ENCODE data around the gene ACRBP.

ACRBP gene

DNA sequence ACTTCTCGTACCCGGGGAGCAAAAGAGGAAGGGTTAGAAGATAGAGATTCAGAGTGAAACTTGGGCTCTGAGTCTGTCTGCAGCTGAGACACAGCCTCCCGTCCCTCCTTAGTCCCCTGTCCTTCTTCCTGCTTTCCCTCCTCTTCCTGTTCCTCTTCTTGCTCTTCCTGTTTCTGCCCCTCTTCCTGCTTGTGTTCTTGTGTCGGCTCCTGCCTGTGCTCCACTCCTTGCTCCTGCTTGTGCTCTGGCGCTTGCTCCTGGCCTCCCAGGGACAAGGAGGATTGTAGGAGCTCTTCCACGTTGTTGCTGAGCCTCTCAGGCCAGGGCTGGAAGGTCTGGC is 3.0 kb downstream of the ACRBP start (continued):
- no peak for TF ChIP-seq ZNF565 (CRISPR knock-in tag; conservative IDR thresholded peaks at IDR 0.05; ENCODE audit: low read depth)

DNA sequence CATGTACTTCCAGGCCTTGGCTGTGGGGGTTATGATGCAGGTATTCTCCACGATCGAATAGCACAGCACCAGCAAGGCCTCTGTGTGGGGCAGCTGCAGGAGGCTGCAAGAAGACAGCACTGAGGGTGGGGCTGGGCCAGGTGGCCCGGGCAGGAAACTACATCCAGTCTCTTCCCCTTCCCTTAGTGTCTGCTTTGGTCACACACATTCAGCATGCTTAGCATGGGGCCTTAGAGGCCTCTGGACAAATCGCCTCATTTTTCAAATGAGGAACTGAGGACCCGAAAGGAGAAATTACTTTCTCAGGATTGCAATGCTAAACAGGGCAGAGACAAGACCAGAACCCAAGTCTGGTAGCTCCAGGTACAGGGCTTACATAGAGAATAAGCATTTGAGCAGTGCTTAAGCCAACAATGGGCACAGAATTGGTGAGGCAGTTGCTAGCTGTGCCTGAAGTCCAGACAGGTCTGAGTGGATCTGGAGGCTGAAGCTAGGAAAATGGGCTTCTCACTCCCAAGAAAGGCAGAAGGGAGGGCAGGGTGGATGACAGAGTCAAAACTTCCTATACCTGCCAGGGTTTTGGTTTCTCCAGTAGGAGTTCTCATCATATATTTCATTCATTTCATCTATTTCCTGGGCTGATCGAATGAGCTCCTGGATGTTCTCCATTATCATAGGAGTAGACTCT is 3.5 kb downstream of the ACRBP start:
- ATAC-seq = no peak
- no peak for TF ChIP-seq RARB (CRISPR knock-in tag; IDR thresholded peaks at IDR 0.05)
- no peak for TF ChIP-seq PPARA (CRISPR knock-in tag; IDR thresholded peaks at IDR 0.05; ENCODE audit: borderline replicate concordance)
- TF ChIP-seq, protein P1, sequence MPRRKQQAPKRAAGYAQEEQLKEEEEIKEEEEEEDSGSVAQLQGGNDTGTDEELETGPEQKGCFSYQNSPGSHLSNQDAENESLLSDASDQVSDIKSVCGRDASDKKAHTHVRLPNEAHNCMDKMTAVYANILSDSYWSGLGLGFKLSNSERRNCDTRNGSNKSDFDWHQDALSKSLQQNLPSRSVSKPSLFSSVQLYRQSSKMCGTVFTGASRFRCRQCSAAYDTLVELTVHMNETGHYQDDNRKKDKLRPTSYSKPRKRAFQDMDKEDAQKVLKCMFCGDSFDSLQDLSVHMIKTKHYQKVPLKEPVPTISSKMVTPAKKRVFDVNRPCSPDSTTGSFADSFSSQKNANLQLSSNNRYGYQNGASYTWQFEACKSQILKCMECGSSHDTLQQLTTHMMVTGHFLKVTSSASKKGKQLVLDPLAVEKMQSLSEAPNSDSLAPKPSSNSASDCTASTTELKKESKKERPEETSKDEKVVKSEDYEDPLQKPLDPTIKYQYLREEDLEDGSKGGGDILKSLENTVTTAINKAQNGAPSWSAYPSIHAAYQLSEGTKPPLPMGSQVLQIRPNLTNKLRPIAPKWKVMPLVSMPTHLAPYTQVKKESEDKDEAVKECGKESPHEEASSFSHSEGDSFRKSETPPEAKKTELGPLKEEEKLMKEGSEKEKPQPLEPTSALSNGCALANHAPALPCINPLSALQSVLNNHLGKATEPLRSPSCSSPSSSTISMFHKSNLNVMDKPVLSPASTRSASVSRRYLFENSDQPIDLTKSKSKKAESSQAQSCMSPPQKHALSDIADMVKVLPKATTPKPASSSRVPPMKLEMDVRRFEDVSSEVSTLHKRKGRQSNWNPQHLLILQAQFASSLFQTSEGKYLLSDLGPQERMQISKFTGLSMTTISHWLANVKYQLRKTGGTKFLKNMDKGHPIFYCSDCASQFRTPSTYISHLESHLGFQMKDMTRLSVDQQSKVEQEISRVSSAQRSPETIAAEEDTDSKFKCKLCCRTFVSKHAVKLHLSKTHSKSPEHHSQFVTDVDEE (CRISPR knock-in tag; IDR thresholded peaks at IDR 0.05) = no peak
- TF ChIP-seq ZC3H10 (CRISPR knock-in tag; IDR thresholded peaks at IDR 0.05) = no peak
- TF ChIP-seq ARNTL (CRISPR knock-in tag; IDR thresholded peaks at IDR 0.05; ENCODE audit: borderline replicate concordance, low read depth) = no peak
- TF ChIP-seq BACH2 (CRISPR knock-in tag; IDR thresholded peaks at IDR 0.05; ENCODE audit: borderline replicate concordance) = no peak
- no peak for TF ChIP-seq ESRRG (CRISPR knock-in tag; IDR thresholded peaks at IDR 0.05)
- no peak for TF ChIP-seq GLIS3 (CRISPR knock-in tag; IDR thresholded peaks at IDR 0.05)
- TF ChIP-seq TOX (CRISPR knock-in tag; IDR thresholded peaks at IDR 0.05; ENCODE audit: borderline replicate concordance) = no peak
- no peak for TF ChIP-seq SNAI2 (CRISPR knock-in tag; IDR thresholded peaks at IDR 0.05)

DNA sequence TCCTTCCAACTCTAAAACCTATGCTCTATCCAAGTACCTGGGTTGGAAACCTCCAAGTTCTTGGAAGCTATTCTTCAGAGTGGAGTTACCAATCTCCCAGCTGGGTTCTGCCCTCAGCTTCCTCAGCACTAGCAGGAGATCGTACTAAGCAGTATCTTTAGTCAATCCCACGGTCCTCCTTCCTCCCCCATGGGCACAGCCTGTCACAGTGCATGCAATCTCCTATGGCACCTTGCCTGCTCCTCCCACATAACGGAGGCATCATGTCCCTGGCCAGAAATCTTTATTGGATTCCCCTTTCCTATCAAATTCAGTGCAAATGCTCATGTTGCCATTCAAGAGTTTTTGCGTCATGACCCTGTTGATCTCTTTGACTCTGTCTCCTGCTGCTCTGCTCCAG is 6.1 kb downstream of the ACRBP start:
- ATAC-seq = no peak
- TF ChIP-seq ZNF70 (CRISPR knock-in tag; IDR thresholded peaks at IDR 0.05) (no peak), TCF4 (CRISPR knock-in tag; IDR thresholded peaks at IDR 0.05; ENCODE audit: borderline replicate concordance) (no peak), ZNF8 (CRISPR knock-in tag; IDR thresholded peaks at IDR 0.05) (no peak), OSR1 (CRISPR knock-in tag; IDR thresholded peaks at IDR 0.05) (no peak), BACH2 (CRISPR knock-in tag; IDR thresholded peaks at IDR 0.05; ENCODE audit: borderline replicate concordance) (no peak), ZC3H10 (CRISPR knock-in tag; IDR thresholded peaks at IDR 0.05) (no peak), GLIS3 (CRISPR knock-in tag; IDR thresholded peaks at IDR 0.05) (no peak), PPARA (CRISPR knock-in tag; IDR thresholded peaks at IDR 0.05; ENCODE audit: borderline replicate concordance) (no peak), SNAI2 (CRISPR knock-in tag; IDR thresholded peaks at IDR 0.05) (no peak), ZNF565 (CRISPR knock-in tag; conservative IDR thresholded peaks at IDR 0.05; ENCODE audit: low read depth) (no peak), RARB (CRISPR knock-in tag; IDR thresholded peaks at IDR 0.05) (no peak), CSDC2 (CRISPR knock-in tag; IDR thresholded peaks at IDR 0.05) (no peak), ZFP3 (CRISPR knock-in tag; IDR thresholded peaks at IDR 0.05) (no peak), TOX (CRISPR knock-in tag; IDR thresholded peaks at IDR 0.05; ENCODE audit: borderline replicate concordance) (no peak), ARNTL (CRISPR knock-in tag; IDR thresholded peaks at IDR 0.05; ENCODE audit: borderline replicate concordance, low read depth) (no peak), ZFP30 (CRISPR knock-in tag; IDR thresholded peaks at IDR 0.05) (no peak), ESRRG (CRISPR knock-in tag; IDR thresholded peaks at IDR 0.05) (no peak)
- TF ChIP-seq, protein P2, sequence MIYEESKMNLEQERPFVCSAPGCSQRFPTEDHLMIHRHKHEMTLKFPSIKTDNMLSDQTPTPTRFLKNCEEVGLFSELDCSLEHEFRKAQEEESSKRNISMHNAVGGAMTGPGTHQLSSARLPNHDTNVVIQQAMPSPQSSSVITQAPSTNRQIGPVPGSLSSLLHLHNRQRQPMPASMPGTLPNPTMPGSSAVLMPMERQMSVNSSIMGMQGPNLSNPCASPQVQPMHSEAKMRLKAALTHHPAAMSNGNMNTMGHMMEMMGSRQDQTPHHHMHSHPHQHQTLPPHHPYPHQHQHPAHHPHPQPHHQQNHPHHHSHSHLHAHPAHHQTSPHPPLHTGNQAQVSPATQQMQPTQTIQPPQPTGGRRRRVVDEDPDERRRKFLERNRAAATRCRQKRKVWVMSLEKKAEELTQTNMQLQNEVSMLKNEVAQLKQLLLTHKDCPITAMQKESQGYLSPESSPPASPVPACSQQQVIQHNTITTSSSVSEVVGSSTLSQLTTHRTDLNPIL (CRISPR knock-in tag; IDR thresholded peaks at IDR 0.05; ENCODE audit: low read depth) = no peak
- TF ChIP-seq, protein P3, sequence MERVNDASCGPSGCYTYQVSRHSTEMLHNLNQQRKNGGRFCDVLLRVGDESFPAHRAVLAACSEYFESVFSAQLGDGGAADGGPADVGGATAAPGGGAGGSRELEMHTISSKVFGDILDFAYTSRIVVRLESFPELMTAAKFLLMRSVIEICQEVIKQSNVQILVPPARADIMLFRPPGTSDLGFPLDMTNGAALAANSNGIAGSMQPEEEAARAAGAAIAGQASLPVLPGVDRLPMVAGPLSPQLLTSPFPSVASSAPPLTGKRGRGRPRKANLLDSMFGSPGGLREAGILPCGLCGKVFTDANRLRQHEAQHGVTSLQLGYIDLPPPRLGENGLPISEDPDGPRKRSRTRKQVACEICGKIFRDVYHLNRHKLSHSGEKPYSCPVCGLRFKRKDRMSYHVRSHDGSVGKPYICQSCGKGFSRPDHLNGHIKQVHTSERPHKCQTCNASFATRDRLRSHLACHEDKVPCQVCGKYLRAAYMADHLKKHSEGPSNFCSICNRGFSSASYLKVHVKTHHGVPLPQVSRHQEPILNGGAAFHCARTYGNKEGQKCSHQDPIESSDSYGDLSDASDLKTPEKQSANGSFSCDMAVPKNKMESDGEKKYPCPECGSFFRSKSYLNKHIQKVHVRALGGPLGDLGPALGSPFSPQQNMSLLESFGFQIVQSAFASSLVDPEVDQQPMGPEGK (CRISPR knock-in tag; IDR thresholded peaks at IDR 0.05; ENCODE audit: borderline replicate concordance) = no peak
- TF ChIP-seq, protein P4, sequence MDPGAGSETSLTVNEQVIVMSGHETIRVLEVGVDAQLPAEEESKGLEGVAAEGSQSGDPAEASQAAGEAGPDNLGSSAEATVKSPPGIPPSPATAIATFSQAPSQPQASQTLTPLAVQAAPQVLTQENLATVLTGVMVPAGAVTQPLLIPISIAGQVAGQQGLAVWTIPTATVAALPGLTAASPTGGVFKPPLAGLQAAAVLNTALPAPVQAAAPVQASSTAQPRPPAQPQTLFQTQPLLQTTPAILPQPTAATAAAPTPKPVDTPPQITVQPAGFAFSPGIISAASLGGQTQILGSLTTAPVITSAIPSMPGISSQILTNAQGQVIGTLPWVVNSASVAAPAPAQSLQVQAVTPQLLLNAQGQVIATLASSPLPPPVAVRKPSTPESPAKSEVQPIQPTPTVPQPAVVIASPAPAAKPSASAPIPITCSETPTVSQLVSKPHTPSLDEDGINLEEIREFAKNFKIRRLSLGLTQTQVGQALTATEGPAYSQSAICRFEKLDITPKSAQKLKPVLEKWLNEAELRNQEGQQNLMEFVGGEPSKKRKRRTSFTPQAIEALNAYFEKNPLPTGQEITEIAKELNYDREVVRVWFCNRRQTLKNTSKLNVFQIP (CRISPR knock-in tag; IDR thresholded peaks at IDR 0.05; ENCODE audit: borderline replicate concordance, low read depth) = no peak

Measured in SK-N-SH treated with all-trans-retinoic acid at 6 μM for 48 hours (cell line).